ENCODE results near the gene TBC1D19.

The TBC1D19 gene

GRCh38 chr4:26707342-26707741 is 123.5 kb downstream of the TBC1D19 start:
- TF ChIP-seq CTCF (IDR thresholded peaks at IDR 0.05; ENCODE audit: low read depth, low read length): no peak
- H3K4me3 ChIP-seq (ENCODE audit: low read depth, low read length): no peak overlapping the region

- no peak for TF ChIP-seq CTCF (IDR thresholded peaks at IDR 0.05; ENCODE audit: low read depth, low read length)
- H3K4me3 ChIP-seq (ENCODE audit: low read depth, low read length): no peak overlapping the region
Observed at GRCh38 chr4:26709246-26709645, 125.4 kb downstream of the TBC1D19 start.

GRCh38 chr4:26713563-26714151 is 129.8 kb downstream of the TBC1D19 start:
- no peak for TF ChIP-seq CTCF (IDR thresholded peaks at IDR 0.05; ENCODE audit: low read depth, low read length)
- H3K4me3 ChIP-seq (ENCODE audit: low read depth, low read length): no peak overlapping the region

- no peak for TF ChIP-seq CTCF (IDR thresholded peaks at IDR 0.05; ENCODE audit: low read depth, low read length)
- H3K4me3 ChIP-seq (ENCODE audit: low read depth, low read length): no peak overlapping the region
Observed at GRCh38 chr4:26715636-26716242, 131.9 kb downstream of the TBC1D19 start.

- TF ChIP-seq CTCF (IDR thresholded peaks at IDR 0.05; ENCODE audit: low read depth, low read length): no peak
- H3K4me3 ChIP-seq (ENCODE audit: low read depth, low read length): no peak overlapping the region
Observed at GRCh38 chr4:26717332-26717731, 133.4 kb downstream of the TBC1D19 start.

GRCh38 chr4:26719954-26720552 is 136.2 kb downstream of the TBC1D19 start:
- H3K4me3 ChIP-seq (ENCODE audit: low read depth, low read length): no peak overlapping the region
- peak; percentile 37; the same call in 1 of the 2 replicates for TF ChIP-seq CTCF (IDR thresholded peaks at IDR 0.05; ENCODE audit: low read depth, low read length)

GRCh38 chr4:26721685-26722084 is 137.8 kb downstream of the TBC1D19 start:
- TF ChIP-seq CTCF (IDR thresholded peaks at IDR 0.05; ENCODE audit: low read depth, low read length): no peak

More at GRCh38 chr4:26721685-26722084, 137.8 kb downstream of the TBC1D19 start:
- H3K4me3 ChIP-seq (ENCODE audit: low read depth, low read length): no peak overlapping the region

Measured in WI38 (cell line).